PC-9 (cell line): ENCODE data around the gene LDAH. TPM values are rescaled to one million over a fixed set of nuclear protein-coding genes. Genes with fewer than 3 reads are reported as not detected.

Source experiments
- BruUV-seq: library from RNA; stranded (reverse); fragments of 400-500 nt; replicated peaks from 2 replicates; lab custom pipeline; 2021; lab: Mats Ljungman, UMichigan
- CTCF ChIA-PET: fragments of 300-600 bp; sonication (Branson Sonifier 250); formaldehyde crosslinking; loops from one replicate; lab custom pipeline; 2022; ENCODE audit warnings: antibody characterized with exemption; lab: Charles Lee
- POLR2A ChIA-PET: fragments of 300-600 bp; sonication (Branson Sonifier 250); formaldehyde crosslinking; loops from one replicate; lab custom pipeline; 2022; ENCODE audit warnings: antibody characterized with exemption; ENCODE audit not compliant: unreplicated experiment; lab: Charles Lee
- DNase-seq, 2 experiments: peaks; one replicate each; pipeline versions ENCODE4 v3.0.0 to v3.0.0-alpha.2; 2015 to 2022; ENCODE audit warnings: mixed read lengths in 1 of 2
- H2AFZ ChIP-seq: fragments of 200-600 bp; sonication (generic); 2 replicates; pipeline ENCODE4 v1.8.1; 2017; ENCODE audit warnings: antibody characterized with exemption
- H3F3A ChIP-seq: fragments of 200-600 bp; sonication (generic); 2 replicates; pipeline ENCODE4 v1.8.1; 2017; ENCODE audit warnings: antibody characterized with exemption, mild to moderate bottlenecking, low read depth; ENCODE audit not compliant: insufficient read depth
- H3K27ac ChIP-seq: fragments of 200-600 bp; sonication (generic); 2 replicates; pipeline ENCODE4 v1.6.1; 2016; ENCODE audit warnings: mixed run types
- H3K27me3 ChIP-seq: fragments of 200-600 bp; sonication (generic); 2 replicates; pipeline ENCODE4 v1.6.1; 2016; ENCODE audit warnings: low read depth, mixed run types; ENCODE audit not compliant: insufficient read depth
- H3K36me3 ChIP-seq: fragments of 200-600 bp; sonication (generic); 2 replicates; pipeline ENCODE4 v1.6.1; 2016; ENCODE audit warnings: low read depth, mixed run types
- H3K4me1 ChIP-seq: fragments of 200-600 bp; sonication (generic); replicated peaks from 2 replicates; pipeline ENCODE4 v1.6.1; 2016; ENCODE audit warnings: mixed run types; ENCODE audit not compliant: insufficient read depth
- H3K4me2 ChIP-seq: fragments of 200-600 bp; sonication (generic); 2 replicates; pipeline ENCODE4 v1.6.1; 2017; ENCODE audit warnings: mixed run types
- H3K4me3 ChIP-seq: fragments of 200-600 bp; sonication (generic); 2 replicates; pipeline ENCODE4 v1.6.1; 2016; ENCODE audit warnings: mixed run types
- H3K79me2 ChIP-seq: fragments of 200-600 bp; sonication (generic); 2 replicates; pipeline ENCODE4 v1.6.1; 2017; ENCODE audit warnings: low read depth, mixed run types
- H3K9me2 ChIP-seq: fragments of 200-600 bp; sonication (generic); 2 replicates; pipeline ENCODE4 v1.8.1; 2017; ENCODE audit warnings: mild to moderate bottlenecking; ENCODE audit not compliant: insufficient read depth
- H3K9me3 ChIP-seq: fragments of 200-600 bp; sonication (generic); 2 replicates; pipeline ENCODE4 v1.8.1; 2016; ENCODE audit warnings: low read depth; ENCODE audit not compliant: insufficient read depth
- H4K20me1 ChIP-seq: fragments of 200-600 bp; sonication (generic); 2 replicates; pipeline ENCODE4 v1.8.1; 2017; ENCODE audit not compliant: insufficient read depth
- EZH2 ChIP-seq: fragments of 200-600 bp; sonication (generic); IDR thresholded peaks from 2 replicates; pipeline ENCODE4 v1.8.0; 2017; ENCODE audit warnings: antibody characterized with exemption, low read depth
- intact Hi-C: fragments of 100-400 bp; cut with micrococcal nuclease; formaldehyde crosslinking; loops from one replicate; pipeline ENCODE4 v1.10.0; 2022; ENCODE audit not compliant: unreplicated experiment
- total RNA-seq: library from RNA; stranded (reverse); gene quantifications from 2 replicates; pipeline ENCODE4 v1.2.3, GENCODE V29; 2021
- TF ChIP-seq, protein P1 (sequence below): fragments of 200-600 bp; sonication (generic); conservative IDR thresholded peaks from 2 replicates; pipeline ENCODE4 v1.6.1; 2017; ENCODE audit warnings: mixed run types, antibody characterized with exemption, mild to moderate bottlenecking, moderate library complexity

Gene LDAH
- total RNA-seq, 1 experiment from 2014 or later = 18.3 TPM

DNA sequence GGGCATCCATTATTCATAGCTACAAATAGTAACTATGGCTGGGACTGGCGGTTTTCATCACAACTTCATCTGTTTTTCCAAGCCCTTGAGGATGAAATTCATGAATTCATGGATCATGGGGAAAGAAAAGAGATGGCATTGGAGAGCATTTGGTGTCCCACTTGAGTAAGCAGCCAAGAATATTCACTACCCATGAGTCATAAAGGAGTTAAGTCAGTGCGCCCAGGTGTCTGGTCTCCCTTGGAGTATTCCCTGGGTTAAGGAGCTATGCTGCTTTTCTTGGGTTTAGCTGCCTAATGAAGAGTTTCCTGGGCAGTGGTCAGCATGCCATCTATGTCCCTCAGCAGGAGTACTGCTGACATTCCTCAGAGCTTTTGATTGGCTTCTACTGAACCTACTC is 21.3 kb upstream of the LDAH start:
- DNase-seq = no peak
- no peaks in the 10 kb centered on the region for H3K4me1 ChIP-seq
- no peak overlapping the region for H3K27ac ChIP-seq
- no peaks in the 10 kb centered on the region for H3K79me2 ChIP-seq
- no peaks in the 10 kb centered on the region for H3K9me3 ChIP-seq
- no peaks in the 10 kb centered on the region for H3F3A ChIP-seq
- no TSS peak for BruUV-seq
- intact Hi-C loops = no loop called here
- H2AFZ ChIP-seq = no peak overlapping the region
- no peak for TF ChIP-seq EZH2
- TF ChIP-seq, protein P1, sequence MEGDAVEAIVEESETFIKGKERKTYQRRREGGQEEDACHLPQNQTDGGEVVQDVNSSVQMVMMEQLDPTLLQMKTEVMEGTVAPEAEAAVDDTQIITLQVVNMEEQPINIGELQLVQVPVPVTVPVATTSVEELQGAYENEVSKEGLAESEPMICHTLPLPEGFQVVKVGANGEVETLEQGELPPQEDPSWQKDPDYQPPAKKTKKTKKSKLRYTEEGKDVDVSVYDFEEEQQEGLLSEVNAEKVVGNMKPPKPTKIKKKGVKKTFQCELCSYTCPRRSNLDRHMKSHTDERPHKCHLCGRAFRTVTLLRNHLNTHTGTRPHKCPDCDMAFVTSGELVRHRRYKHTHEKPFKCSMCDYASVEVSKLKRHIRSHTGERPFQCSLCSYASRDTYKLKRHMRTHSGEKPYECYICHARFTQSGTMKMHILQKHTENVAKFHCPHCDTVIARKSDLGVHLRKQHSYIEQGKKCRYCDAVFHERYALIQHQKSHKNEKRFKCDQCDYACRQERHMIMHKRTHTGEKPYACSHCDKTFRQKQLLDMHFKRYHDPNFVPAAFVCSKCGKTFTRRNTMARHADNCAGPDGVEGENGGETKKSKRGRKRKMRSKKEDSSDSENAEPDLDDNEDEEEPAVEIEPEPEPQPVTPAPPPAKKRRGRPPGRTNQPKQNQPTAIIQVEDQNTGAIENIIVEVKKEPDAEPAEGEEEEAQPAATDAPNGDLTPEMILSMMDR = no peak
- ChIA-PET CTCF (no interaction called here), POLR2A (no interaction called here)
- H3K36me3 ChIP-seq = no peaks in the 10 kb centered on the region
- H3K4me3 ChIP-seq = no peak overlapping the region
- H3K9me2 ChIP-seq = no peaks in the 10 kb centered on the region
- H3K4me2 ChIP-seq = no peak overlapping the region
- H4K20me1 ChIP-seq = no peaks in the 10 kb centered on the region
- peaks cover 85% of the 10 kb centered on the region for H3K27me3 ChIP-seq

DNA sequence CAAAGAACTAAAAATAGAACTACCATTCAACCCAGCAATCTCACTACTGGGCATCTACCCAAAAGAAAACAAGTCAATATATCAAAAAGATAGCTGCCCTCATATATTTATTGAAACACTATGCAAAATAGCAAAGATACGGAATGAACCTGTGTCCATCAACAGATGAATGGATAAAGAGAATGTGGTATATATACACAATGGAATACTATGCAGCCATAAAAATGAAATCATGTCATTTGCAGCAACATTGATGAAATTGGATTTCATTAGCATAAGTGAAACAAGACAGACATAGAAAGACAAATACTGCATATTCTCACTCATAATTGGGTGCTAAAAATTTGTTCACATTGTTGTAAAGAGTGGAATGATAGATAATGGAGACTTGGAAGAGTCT is 16.2 kb upstream of the LDAH start:
- H3K9me3 ChIP-seq = no peaks in the 10 kb centered on the region
- intact Hi-C loops = no loop called here
- H3K79me2 ChIP-seq = no peaks in the 10 kb centered on the region
- BruUV-seq = no TSS peak
- no peak overlapping the region for H2AFZ ChIP-seq
- no peaks in the 10 kb centered on the region for H3K36me3 ChIP-seq
- no peaks in the 10 kb centered on the region for H3F3A ChIP-seq
- H3K27me3 ChIP-seq = peaks cover 66% of the 10 kb centered on the region
- no peak overlapping the region for H3K4me3 ChIP-seq
- no peaks in the 10 kb centered on the region for H3K4me1 ChIP-seq
- no peaks in the 10 kb centered on the region for H4K20me1 ChIP-seq
- ChIA-PET POLR2A (no interaction called here), CTCF (no interaction called here)
- no peak overlapping the region for H3K27ac ChIP-seq
- H3K9me2 ChIP-seq = no peaks in the 10 kb centered on the region
- DNase-seq = no peak
- TF ChIP-seq, protein P1 = no peak
- no peak for TF ChIP-seq EZH2
- H3K4me2 ChIP-seq = no peak overlapping the region

DNA sequence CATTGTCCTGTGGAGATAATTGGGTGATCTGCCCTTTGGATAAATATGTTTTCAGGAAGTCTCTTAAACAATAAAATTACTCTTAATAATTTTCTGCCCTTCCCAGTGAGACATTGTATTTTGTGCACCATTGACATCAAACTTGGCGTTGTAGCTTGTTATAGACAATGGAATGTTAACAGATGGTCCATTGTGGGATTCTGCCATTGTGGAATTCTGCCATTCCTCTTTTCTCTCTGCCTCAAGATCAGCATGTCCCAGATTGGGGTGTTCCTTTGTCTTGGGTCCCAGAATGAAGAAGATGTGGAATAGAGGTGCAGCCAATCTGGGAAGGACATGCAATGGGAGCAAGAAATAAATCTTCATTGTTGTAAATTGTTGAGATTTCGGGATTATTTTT is 15.1 kb upstream of the LDAH start:
- H3K27ac ChIP-seq = no peak overlapping the region
- H3K27me3 ChIP-seq = peaks cover 58% of the 10 kb centered on the region
- no peaks in the 10 kb centered on the region for H3F3A ChIP-seq
- H4K20me1 ChIP-seq = no peaks in the 10 kb centered on the region
- no peaks in the 10 kb centered on the region for H3K4me1 ChIP-seq
- no peak overlapping the region for H3K4me3 ChIP-seq
- H3K36me3 ChIP-seq = no peaks in the 10 kb centered on the region
- H3K4me2 ChIP-seq = no peak overlapping the region
- no peak for DNase-seq
- H3K79me2 ChIP-seq = no peaks in the 10 kb centered on the region
- H3K9me3 ChIP-seq = no peaks in the 10 kb centered on the region
- TF ChIP-seq EZH2 = no peak
- TF ChIP-seq, protein P1 = no peak
- BruUV-seq = no TSS peak
- H2AFZ ChIP-seq = no peak overlapping the region
- intact Hi-C loops = no loop called here
- H3K9me2 ChIP-seq = no peaks in the 10 kb centered on the region
- ChIA-PET POLR2A (no interaction called here), CTCF (no interaction called here)
